Femur (tissue), 1 donor: Measurements from ENCODE around the gene RPS6KB2.
"Not testable (repeated sequence)": the region's sequence is repeated elsewhere in the genome, so short reads cannot be mapped to it uniquely, and the experiment has no call there.

Experiments
- DNase-seq: peaks from one replicate; pipeline ENCODE4 v3.0.0-alpha.2; 2017

Gene RPS6KB2

DNA sequence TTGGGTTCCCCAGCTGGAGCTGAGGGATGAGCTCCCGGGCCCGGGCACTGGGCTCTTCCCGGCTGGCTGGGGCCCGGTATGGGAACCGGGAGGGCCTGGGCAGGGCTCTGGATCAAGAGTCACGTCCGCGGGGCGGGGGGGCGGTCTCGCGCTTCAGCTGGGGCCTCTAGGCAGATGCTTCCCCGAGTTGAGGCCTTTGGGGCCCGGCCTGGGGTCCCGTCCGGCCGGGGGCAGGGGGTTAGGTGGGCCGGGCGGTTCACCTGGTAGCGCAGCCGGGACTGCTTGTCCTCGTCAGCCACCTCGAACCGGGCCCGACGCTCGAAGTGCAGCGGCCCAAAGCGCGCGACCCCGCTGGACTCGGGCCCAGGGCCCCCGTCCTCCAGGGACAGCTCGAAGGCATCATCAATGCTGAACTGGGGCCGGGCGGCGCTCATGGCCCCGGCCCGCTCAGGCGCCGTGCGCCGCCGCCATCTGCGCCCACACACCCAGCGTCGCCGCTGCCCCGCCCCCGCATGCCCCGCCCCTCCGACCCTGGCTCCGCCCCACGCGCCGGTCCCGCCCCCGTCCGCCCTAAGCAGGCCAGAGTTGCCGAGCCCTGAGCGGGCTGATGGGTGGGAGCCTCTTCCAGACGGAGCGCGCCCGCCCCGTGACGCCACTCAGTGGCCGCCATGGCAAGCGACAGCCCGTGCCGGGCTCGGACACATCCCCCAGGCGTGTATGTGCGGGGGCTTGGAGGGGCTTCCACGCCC is 40.6 kb downstream of the RPS6KB2 start, which contains the start of gene TMEM134:
TSS of gene TMEM134 (minus strand) at position 493 of the 749 bp plus-strand sequence. CDS start at position 434, 59 bp downstream.
- peak; percentile 96 for DNase-seq

DNA sequence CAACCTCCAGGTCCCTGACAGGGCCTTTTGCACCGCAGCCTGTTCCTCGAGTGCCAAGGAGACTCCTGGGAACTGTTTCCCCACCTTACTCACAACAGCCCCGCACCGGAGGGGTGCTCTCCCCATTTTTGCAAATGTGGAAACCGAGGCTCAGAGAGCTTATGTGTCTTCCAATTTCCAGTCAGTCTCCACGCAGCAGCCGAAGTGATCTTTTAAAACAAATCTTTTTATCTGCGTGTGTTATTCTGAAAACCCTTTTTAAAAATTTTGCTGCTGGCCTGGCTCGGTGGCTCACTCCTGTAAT is 41.2 kb downstream of the RPS6KB2 start:
- DNase-seq = no peak

DNA sequence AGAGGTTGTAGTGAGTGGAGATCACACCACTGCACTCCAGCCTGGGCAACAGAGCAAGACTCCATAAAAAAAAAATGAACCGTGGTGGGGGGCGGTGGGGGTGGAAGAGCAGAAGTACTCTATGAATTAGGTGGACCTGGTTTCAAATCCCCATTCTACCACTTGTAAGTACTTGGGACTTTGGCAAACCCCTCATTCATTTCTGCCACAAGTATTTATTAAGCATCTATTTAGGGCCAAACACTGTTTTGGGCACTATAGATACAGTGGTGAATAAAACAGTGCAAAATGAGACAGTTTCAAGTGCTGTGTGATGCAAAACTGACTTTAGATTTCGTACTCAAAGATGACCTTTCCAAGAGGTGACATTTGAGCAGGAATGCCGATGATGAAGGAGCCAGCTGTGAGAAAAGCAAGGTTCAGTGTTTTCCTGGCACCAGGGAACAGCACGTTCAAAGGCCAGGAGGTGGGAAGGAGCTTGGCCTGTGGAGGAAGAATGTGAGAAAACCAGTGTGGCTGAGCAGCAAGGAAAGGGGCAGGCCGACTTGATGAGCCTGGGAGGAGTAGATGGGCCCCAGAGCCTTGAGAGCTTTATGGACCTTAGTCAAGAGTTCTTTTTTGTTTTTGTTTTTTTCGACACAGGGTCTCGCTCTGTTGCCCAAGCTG is 42.2 kb downstream of the RPS6KB2 start:
- no peak for DNase-seq

- DNase-seq = no peak
Measured at GRCh38 chr11:67472882-67473281, 44.6 kb downstream of the RPS6KB2 start.

GRCh38 chr11:67476692-67477091 is 48.4 kb downstream of the RPS6KB2 start:
- DNase-seq = not testable (repeated sequence)

- not testable (repeated sequence) for DNase-seq
Measured at GRCh38 chr11:67477344-67478050, 49.2 kb downstream of the RPS6KB2 start.

- DNase-seq = no peak
Measured at GRCh38 chr11:67482275-67482826, 54.1 kb downstream of the RPS6KB2 start.

DNA sequence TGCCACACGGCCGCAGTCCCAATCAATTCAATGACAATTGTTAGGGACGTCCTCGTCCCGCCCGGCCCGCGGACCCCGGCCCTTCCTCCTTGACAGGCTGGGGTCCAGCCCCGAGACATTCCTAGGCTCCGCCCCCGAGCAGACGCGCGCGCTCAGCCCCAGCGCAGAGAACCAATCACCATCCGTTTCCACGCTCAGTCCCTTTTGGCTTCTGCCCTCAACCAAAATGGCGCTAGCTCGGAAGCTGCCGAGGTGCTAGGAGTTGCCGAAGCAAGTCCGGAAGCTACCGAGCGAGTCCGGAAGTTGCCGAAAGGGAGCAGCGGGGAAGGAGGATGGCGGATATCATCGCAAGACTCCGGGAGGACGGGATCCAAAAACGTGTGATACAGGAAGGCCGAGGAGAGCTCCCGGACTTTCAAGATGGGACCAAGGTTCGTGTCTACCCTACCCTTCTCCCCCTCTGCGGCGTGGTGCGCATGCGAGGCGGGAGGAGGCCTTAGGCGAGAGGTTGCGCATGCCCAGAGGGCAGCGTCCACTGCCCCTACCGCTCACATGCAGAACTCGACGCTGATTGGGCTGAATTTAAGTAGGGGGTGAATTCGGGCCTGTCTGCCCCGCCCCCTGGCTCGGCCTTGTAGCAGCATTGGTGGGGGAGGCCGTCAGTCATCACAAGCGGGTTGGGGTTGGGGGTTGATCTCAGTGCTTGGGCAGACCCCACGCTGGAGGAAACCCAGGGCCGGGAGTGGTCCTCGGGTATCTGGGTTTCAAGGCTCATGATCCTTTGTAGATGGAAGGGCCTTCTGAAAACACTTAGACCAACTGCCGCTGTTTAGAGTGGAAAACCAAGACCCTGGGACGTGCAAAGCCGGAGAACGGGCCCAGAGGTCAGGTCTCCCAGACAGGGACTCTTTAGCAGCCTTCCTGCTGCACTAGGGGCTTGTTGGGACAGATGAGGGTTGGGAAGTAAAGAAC is 54.8 kb downstream of the RPS6KB2 start, which contains the start of gene AIP:
TSS of gene AIP (plus strand) at position 200 of the 972 bp plus-strand sequence. CDS start at position 333, 133 bp downstream.
- DNase-seq = peak; percentile 99

GRCh38 chr11:67483831-67484665 is 55.8 kb downstream of the RPS6KB2 start:
- DNase-seq = no peak

DNA sequence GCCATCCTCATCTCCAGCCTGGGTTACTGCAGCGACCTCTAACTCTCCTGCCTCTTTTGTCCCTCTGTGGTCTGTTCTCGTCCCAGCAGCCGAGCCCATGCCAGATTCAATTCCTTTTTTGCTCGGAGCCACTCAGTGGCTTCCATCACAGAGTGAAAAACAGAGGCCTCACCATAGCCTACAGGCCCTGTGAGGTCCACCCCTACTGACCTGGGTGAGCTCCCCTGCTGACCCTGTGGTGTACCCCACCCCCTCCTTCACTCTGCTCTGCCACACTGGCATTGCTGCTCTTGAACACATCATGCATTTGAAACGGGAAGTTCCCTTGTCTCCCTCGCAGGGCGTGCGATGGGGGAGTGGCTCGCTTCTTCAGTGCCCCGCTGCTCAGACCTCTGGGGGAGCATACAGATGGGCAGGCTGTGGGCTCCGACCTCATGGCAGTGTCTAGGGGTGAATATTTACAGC is 56.6 kb downstream of the RPS6KB2 start:
- DNase-seq = no peak
